ENCODE measurements around the gene PHF13.

The PHF13 gene

GRCh38 chr1:6602669-6603237, 10.8 kb upstream of the PHF13 start, which contains the start of gene KLHL21:
KLHL21 (minus strand) TSS chr1:6602869; CDS start chr1:6602817, 52 bp downstream.
- DNase-seq = peak; percentile 92

- DNase-seq = peak; percentile 88
Measured at GRCh38 chr1:6603238-6603914, 10.2 kb upstream of the PHF13 start.

- peak; percentile 82 for DNase-seq
Measured at GRCh38 chr1:6603915-6604558, 9.5 kb upstream of the PHF13 start.

- DNase-seq = peak; percentile 61
Measured at GRCh38 chr1:6612641-6613360, 730 bp upstream of the PHF13 start.

GRCh38 chr1:6614019-6614928, 743 bp downstream of the PHF13 start:
- peak; percentile 74 for DNase-seq

- no peak for DNase-seq
Measured at GRCh38 chr1:6614929-6615785, 1.6 kb downstream of the PHF13 start.

- no peak for DNase-seq
Measured at GRCh38 chr1:6619045-6619444, 5.5 kb downstream of the PHF13 start.

- DNase-seq = no peak
Measured at GRCh38 chr1:6621429-6622391, 8.2 kb downstream of the PHF13 start.

- no peak for DNase-seq
Measured at GRCh38 chr1:6622396-6623152, 9.0 kb downstream of the PHF13 start.

GRCh38 chr1:6623269-6623965, 9.9 kb downstream of the PHF13 start:
- DNase-seq = no peak

GRCh38 chr1:6624710-6625583, 11.4 kb downstream of the PHF13 start, which contains the start of gene THAP3:
THAP3 (plus strand) TSS chr1:6624868; CDS start chr1:6625219, 351 bp downstream.
- DNase-seq = peak; percentile 90

- DNase-seq = no peak
Measured at GRCh38 chr1:6625584-6626149, 12.1 kb downstream of the PHF13 start.

- no peak for DNase-seq
Measured at GRCh38 chr1:6627031-6627430, 13.5 kb downstream of the PHF13 start.

GRCh38 chr1:6627841-6628545, 14.5 kb downstream of the PHF13 start:
- no peak for DNase-seq

- DNase-seq = no peak
Measured at GRCh38 chr1:6628971-6629479, 15.5 kb downstream of the PHF13 start.

GRCh38 chr1:6630027-6630426, 16.5 kb downstream of the PHF13 start:
- no peak for DNase-seq
